ENCODE measurements around the gene GARIN3.

Gene GARIN3

GRCh38 chr5:157142317-157143126, 23.5 kb downstream of the GARIN3 start, which contains the start of gene MED7:
MED7 (minus strand) TSS chr5:157142865; CDS start chr5:157139431, 3,434 bp downstream.
- H3K4me3 ChIP-seq (ENCODE audit: low read depth, low read length), result peak within 1 kb of the TSS; percentile 99
- TF ChIP-seq, protein P1, sequence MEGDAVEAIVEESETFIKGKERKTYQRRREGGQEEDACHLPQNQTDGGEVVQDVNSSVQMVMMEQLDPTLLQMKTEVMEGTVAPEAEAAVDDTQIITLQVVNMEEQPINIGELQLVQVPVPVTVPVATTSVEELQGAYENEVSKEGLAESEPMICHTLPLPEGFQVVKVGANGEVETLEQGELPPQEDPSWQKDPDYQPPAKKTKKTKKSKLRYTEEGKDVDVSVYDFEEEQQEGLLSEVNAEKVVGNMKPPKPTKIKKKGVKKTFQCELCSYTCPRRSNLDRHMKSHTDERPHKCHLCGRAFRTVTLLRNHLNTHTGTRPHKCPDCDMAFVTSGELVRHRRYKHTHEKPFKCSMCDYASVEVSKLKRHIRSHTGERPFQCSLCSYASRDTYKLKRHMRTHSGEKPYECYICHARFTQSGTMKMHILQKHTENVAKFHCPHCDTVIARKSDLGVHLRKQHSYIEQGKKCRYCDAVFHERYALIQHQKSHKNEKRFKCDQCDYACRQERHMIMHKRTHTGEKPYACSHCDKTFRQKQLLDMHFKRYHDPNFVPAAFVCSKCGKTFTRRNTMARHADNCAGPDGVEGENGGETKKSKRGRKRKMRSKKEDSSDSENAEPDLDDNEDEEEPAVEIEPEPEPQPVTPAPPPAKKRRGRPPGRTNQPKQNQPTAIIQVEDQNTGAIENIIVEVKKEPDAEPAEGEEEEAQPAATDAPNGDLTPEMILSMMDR (IDR thresholded peaks at IDR 0.05; ENCODE audit: low read depth, low read length), result no peak

DNA sequence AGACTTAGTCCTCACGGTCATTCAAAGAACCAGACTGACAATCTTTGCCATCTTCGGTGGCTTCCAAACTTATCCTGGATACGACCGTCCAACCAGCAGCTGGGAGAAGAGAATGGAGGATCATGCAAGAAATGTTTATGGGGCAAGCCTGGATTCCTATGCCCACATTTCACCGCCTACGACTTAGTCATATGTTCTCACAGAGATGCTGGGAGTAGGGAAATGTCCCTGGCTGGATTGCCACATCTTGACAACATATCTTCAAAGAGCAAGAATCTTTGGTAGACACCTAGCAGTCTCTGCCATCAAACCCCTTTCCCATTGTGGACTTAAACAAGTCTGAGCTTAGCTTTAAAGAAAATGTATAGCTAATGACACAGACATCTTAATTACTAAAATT, 28.4 kb downstream of the GARIN3 start:
- no peak overlapping the region for H3K4me3 ChIP-seq (ENCODE audit: low read depth, low read length)
- TF ChIP-seq, protein P1 (IDR thresholded peaks at IDR 0.05; ENCODE audit: low read depth, low read length), result no peak

GRCh38 chr5:157132281-157132612, 33.8 kb downstream of the GARIN3 start:
- no peak overlapping the region for H3K4me3 ChIP-seq (ENCODE audit: low read depth, low read length)
- TF ChIP-seq, protein P1 (IDR thresholded peaks at IDR 0.05; ENCODE audit: low read depth, low read length), result no peak

- TF ChIP-seq, protein P1 (IDR thresholded peaks at IDR 0.05; ENCODE audit: low read depth, low read length), result no peak
- H3K4me3 ChIP-seq (ENCODE audit: low read depth, low read length), result no peak overlapping the region
Observed at GRCh38 chr5:157130925-157131324, 35.1 kb downstream of the GARIN3 start.

DNA sequence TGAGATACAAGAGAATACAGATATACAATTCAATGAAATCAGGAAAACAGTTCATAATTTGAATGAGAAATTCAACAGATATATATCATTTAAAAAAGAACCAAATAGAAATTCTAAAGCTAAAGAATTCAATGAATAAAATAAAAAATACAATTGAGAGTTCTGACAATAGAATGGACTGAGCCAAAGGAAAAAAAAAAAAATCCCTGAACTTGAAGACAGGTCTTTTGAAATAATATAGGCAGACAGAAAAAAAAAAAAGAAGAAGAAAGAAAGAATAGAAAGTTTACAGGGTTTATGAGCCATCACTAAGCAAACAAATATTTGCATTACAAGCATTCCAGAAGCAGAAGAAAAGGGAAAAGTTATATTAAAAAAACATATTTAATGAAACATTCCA, 44.4 kb downstream of the GARIN3 start:
- TF ChIP-seq, protein P1 (IDR thresholded peaks at IDR 0.05; ENCODE audit: low read depth, low read length), result no peak
- H3K4me3 ChIP-seq (ENCODE audit: low read depth, low read length), result no peak overlapping the region

DNA sequence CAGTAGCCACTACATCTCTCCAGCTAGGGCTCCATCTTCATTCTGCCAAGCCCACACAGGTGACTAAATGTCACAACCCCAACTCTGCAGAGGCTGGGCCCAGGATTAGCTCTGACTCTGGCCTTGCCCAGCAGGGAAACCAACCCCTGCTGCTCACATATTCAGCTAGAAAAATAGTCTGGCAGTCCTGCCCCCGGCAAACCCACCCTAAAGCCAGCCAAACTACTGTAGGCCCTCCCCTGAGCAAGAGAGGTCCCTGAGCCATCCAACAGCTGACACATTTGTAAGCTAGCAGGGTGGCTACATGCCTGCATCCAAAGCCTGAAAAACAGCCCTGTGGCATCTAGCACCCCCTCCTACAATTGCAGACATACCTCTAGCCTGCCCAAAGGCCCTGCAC, 46.0 kb downstream of the GARIN3 start:
- H3K4me3 ChIP-seq (ENCODE audit: low read depth, low read length), result no peak overlapping the region
- TF ChIP-seq, protein P1 (IDR thresholded peaks at IDR 0.05; ENCODE audit: low read depth, low read length), result no peak

GRCh38 chr5:157116483-157116954, 49.5 kb downstream of the GARIN3 start:
- TF ChIP-seq, protein P1 (IDR thresholded peaks at IDR 0.05; ENCODE audit: low read depth, low read length), result no peak
- H3K4me3 ChIP-seq (ENCODE audit: low read depth, low read length), result no peak overlapping the region

Data from WI38 (cell line).